Stimulated activated naive CD4-positive, alpha-beta T cell treated with Interleukin-2 at 50 U/mL for 16 hours (primary cell): ENCODE results near the gene EML6.

Source experiments
- DNase-seq: peaks from one replicate; lab custom pipeline; 2025; lab: John Stamatoyannopoulos, UW

EML6 gene

DNA sequence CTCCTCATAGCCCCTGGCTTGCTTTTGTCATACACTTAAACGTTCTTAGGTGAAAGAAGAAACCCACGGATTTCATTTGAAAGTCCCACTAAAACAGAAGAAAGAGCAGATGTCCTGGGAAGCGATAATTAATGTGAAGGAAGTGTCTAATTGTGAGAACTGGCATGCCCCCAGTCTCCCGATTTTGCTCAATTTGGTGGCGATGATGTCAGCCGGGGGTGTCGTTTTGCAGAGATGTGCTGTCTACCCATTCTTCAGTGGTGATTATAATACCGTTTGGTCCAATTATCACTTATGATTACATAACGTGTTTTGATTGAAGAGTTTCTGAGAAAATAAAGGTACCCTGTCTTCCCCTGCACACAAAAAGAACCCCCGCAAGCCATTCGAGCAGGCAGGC is 223.7 kb downstream of the EML6 start:
- DNase-seq = no peak

GRCh38 chr2:54947646-54948045 is 224.2 kb downstream of the EML6 start:
- no peak for DNase-seq

DNA sequence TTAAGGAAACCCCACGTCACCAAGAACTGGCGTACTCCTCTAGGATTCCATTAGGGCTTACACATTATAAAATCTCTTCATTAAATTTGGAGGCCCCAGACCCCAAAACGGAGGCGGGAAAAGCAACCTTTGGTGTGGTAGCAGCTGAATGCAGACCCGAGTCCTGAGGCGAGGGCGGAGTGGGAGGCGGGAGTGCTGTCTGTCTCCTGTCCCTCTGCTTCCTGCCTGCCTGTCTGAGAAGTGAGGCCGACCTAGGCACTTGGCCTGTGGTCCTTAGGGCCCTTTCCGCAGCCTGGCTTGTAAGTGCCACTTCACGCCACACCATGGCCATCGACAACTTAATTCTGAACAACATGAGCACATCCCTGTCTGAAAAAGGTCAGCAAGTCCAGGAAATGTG is 224.7 kb downstream of the EML6 start:
- no peak for DNase-seq

- no peak for DNase-seq
Observed at GRCh38 chr2:54949431-54949830, 226.0 kb downstream of the EML6 start.

DNA sequence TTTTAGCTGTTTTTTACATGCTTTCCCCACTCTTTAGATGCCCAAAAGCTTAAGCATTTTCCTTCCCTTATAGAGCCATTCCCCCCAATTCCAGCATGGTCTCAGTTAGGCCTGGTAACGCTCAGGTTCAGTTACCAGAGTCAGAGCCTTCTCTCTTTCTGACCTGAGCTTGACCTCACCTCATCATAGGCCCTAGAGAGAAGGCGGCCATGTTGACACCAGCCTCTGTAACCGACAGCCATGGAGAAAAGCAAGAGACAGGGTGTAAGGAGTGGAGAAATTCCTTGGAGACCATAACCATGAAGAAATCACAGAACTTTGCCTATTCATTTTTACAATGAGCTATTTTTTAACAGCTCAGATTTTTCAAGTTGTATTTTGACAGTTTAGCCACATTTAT is 227.3 kb downstream of the EML6 start:
- no peak for DNase-seq

DNA sequence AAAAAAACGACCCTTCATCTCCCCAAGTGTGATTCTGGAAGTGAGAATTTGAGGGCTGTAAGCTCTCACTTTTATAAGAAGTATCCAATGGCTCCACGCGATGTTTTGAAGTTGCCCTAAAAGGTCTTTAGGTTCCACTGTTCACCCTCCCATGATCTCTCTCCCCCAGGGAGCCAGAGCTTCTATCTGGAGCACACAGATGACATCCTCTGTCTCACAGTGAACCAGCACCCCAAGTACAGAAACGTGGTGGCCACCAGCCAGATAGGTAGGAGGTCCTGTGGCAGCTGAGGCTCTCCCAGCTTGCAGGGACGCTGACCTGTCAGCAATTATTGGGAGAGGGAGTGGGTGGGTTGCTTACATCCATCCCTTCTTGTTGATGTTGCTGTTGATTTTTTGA is 229.0 kb downstream of the EML6 start:
- DNase-seq = no peak

DNA sequence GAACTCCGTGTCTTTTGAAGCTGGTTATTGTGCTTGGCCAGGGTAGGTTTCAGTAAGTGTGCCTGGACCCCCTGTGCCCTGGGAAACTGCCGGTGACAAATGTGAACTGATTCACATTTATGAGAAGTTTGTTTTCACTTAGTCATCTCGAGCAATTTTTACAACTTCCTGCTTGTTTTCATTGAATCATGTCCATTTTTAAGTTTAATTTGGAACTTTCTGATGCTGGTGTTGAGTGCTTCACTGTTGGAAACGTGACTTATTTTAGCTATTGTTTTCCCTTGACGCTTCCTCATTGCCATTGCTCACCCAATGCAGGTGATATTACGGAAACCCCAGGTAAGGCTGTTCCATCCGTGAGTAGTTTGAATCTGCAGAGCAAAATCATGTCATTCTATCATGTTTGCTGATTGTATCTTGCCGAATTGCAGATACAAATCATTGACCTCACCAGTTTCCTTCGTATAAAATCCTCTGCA is 229.6 kb downstream of the EML6 start:
- DNase-seq = no peak

DNA sequence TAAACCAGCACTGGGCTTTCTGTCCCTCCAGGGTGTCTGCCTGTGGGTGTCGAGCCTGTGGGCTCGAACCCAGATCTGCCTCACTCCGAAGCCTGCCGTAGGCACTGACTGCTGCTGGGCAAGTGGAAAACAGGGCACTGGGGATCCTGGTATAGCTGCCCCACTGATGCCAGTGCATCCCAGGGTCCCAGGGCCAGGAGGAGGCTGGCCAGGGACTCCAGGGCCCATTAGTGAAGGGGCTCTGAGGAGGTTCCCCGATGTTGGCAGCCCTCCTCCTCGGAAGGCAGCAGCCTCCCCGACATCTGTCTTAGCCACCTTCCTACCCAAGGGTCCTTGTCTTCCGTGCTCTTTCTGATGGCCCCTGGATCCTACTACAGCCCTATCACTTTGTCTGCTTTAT is 230.7 kb downstream of the EML6 start:
- DNase-seq = no peak

DNA sequence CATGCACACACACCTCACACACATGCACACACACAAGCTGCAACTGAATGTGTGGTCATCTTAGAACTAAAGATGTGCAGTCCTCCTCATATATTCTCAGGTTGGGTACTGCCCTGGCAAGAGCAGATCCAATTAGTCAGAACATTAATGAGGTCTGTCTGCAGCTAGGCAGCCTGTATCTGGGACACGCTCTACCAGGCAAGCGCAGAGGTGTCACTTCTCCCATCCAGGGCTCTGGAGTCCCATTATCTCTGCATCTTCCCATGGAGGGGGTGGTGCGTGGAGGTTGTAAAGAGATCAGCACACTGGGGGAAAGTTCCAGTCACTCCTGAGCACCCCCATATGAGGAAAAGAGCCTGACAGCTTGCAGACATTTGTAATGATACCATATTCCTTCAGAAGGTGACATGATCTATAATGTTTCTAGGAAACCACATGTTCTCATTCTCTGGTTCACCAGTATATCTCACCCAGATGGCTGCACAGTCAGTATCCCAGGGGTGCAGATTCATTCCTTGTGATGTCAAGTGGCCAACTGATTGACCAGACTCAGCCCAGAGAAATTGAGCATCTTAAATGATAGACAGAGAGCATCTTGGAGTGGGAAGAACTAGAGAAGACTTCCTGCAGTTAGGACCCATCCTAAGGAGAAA is 231.4 kb downstream of the EML6 start:
- no peak for DNase-seq

GRCh38 chr2:54955358-54956110 is 232.1 kb downstream of the EML6 start:
- no peak for DNase-seq

DNA sequence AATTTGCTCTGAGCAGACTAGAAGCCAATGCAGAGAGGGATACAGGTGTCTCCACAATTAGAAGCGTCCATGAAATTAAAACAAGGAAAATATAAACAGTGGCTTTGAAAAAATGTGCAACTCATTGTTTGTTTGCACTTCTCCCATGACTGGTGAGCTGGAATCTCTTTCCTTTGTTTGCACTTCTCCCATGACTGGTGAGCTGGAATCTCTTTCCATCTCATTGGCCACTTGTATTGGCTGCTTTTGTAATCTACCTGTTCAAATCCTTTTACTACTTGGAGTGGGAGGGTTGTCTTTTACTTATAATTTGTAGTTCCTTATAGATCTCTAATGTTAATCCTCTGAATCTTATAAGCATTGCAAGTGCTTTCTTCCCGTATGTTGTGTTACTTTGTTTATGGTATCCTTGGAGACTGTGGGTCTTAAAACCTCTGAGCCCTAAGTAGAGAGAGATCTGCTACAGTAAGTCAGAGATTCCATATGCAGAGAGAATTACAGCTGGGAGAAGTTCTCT is 232.7 kb downstream of the EML6 start:
- DNase-seq = no peak

- no peak for DNase-seq
Observed at GRCh38 chr2:54957321-54957999, 234.0 kb downstream of the EML6 start.

- no peak for DNase-seq
Observed at GRCh38 chr2:54958717-54959371, 235.4 kb downstream of the EML6 start.

DNA sequence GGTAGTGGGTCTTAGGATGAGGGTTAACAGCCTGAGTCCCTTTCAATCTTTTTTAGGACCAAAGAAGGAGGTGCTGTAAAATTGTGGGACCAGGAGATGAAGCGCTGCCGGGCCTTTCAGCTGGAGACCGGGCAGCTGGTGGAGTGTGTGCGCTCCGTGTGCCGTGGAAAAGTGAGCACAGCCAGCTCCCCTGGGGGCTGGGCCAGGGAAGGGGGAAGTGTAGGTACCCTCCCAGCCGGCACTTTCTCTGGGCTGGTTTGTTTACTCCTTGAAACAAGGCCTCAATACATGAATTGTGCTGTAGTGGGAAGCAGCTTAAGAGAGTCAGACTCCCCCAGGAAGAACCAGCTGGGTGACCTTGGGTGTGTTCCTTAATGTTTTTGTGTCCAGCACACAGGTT is 236.7 kb downstream of the EML6 start:
- no peak for DNase-seq

DNA sequence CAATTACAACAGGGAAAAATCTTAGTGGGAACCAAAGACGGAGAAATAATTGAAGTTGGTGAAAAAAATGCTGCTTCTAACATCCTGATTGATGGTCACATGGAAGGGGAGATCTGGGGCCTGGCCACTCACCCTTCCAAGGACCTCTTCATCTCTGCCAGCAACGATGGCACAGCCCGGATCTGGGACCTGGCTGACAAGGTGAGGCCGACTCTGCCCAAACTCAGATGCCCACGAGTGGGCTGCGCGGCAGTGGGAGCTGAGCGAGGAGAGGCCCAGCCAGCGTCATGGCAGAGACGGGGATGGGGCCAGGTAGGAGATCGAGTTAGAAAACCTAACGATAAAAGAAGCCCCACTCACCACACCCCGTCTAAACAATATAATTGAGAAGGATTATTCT is 239.0 kb downstream of the EML6 start:
- DNase-seq = no peak

GRCh38 chr2:54962935-54963440 is 239.5 kb downstream of the EML6 start:
- DNase-seq = no peak

DNA sequence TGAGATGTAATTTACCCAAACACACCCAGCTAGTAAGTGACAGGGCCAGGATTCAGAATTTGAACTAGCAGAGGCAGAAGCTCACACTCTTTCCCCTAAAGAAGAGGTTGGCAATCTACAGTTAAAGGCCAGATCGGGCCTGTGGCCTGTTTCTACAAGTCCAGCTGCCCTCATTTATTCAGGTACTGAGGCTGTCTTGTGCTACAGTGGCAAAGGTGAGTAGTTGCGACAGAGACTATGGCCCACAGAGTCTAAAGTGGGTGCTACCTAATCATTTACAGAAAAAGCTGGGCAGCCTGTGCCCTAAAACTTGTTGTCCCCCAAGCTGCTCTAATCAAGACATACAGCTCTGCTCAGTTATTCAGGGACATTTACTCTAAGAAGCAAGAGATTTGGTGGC is 240.0 kb downstream of the EML6 start:
- DNase-seq = no peak

GRCh38 chr2:54964271-54964670 is 240.8 kb downstream of the EML6 start:
- DNase-seq = no peak

GRCh38 chr2:54964816-54965215 is 241.4 kb downstream of the EML6 start:
- no peak for DNase-seq

DNA sequence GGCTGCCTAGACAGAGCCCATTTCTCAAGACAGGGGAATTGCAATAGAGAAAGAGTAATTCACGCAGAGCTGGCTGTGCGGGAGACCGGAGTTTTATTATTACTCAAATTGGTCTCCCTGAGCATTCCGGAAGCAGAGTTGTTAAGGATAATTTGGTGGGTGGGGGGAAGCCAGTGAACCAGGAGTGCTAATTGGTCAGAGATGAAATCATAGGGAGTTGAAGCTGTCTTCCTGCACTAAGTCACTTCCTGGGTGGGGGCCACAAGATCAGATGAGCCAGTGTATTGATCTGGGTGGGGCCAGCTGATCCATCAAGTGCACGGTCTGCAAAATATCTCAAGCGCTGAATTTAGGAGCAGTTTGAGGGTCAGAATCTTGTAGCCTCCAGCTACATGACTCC is 242.0 kb downstream of the EML6 start:
- DNase-seq = no peak

GRCh38 chr2:54966165-54966832 is 242.8 kb downstream of the EML6 start:
- no peak for DNase-seq

DNA sequence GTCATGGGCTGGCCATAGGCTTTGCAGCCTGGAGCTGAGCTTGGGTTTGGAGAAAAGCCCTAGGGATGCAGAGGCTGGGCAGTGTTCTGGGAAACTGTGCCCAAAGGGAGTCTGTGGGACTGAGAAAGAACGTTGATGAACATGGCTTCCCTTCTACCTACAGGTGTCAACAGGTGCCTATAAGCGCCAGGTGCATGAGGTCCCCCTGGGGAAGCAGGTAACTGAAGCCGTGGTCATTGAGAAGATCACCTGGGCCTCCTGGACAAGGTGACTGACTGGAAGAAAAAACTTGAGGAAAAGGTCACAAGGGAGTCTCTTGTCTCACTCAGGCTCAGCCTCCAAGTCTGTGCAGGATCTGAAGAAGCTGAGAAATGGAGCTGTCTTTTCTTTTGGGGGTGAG is 243.4 kb downstream of the EML6 start:
- no peak for DNase-seq
